Naive thymus-derived CD4-positive, alpha-beta T cell (primary cell): ENCODE data around the gene SH3YL1. TPM values are rescaled to one million over a fixed set of nuclear protein-coding genes. Genes with fewer than 3 reads are reported as not detected.

Experiments
- ATAC-seq: fragments of 150-1000 bp; cut with Tn5 transposase; 2 replicates; pipeline ENCODE4 v1.10.0; 2021; ENCODE audit warnings: mild to moderate bottlenecking, moderate library complexity
- CTCF ChIA-PET: fragments of 350-600 bp; sonication (Branson Sonifier 250); formaldehyde crosslinking; loops from one replicate; lab custom pipeline; 2021; ENCODE audit warnings: antibody characterized with exemption; lab: Charles Lee
- POLR2A ChIA-PET: fragments of 350-600 bp; sonication (Branson Sonifier 250); formaldehyde crosslinking; loops from one replicate; lab custom pipeline; 2021; ENCODE audit warnings: antibody characterized with exemption, inconsistent platforms; lab: Charles Lee
- DNase-seq, 9 donors: peaks; one replicate each; pipeline versions ENCODE4 v3.0.0 to v3.0.0-alpha.2; 2020 to 2022; ENCODE audit warnings: mixed read lengths in 1 of 9
- H3K27ac ChIP-seq: one replicate; pipeline ENCODE4 v1.7.0; 2013; ENCODE audit warnings: mild to moderate bottlenecking, low read depth, low read length, moderate library complexity
- H3K27me3 ChIP-seq, 2 donors: one replicate each; pipeline ENCODE4 v1.7.0; 2013; ENCODE audit warnings: low read length in 2 of 2, mild to moderate bottlenecking in 2 of 2, moderate library complexity in 2 of 2; ENCODE audit not compliant: control insufficient read depth in 2 of 2, insufficient read depth in 2 of 2
- H3K36me3 ChIP-seq, 3 experiments: 1 replicate in 2 of 3; 2 replicates in 1 of 3; pipeline ENCODE4 v1.7.0; 2013; ENCODE audit warnings: low read length in 3 of 3, mild to moderate bottlenecking in 3 of 3, moderate library complexity in 1 of 3; ENCODE audit not compliant: insufficient read depth in 3 of 3, control insufficient read depth in 2 of 3
- H3K4me1 ChIP-seq, 2 donors: one replicate each; pipeline ENCODE4 v1.7.0; 2013; ENCODE audit warnings: low read length in 2 of 2, mild to moderate bottlenecking in 2 of 2, moderate library complexity in 1 of 2; ENCODE audit not compliant: control insufficient read depth in 2 of 2, insufficient read depth in 2 of 2
- H3K4me3 ChIP-seq: 2 replicates; pipeline ENCODE4 v1.7.0; 2013; ENCODE audit warnings: mild to moderate bottlenecking, low read length
- H3K9me3 ChIP-seq, 3 experiments: 1 replicate in 2 of 3; 2 replicates in 1 of 3; pipeline ENCODE4 v1.7.0; 2013; ENCODE audit warnings: low read length in 3 of 3; ENCODE audit not compliant: control insufficient read depth in 2 of 3
- H3K27ac Mint-ChIP-seq, 9 donors: one replicate each; pipeline ENCODE4 v1.8.0; 2020 to 2022; ENCODE audit warnings: mixed read lengths in 9 of 9, mild to moderate bottlenecking in 8 of 9, moderate library complexity in 5 of 9, inconsistent platforms in 2 of 9
- H3K27me3 Mint-ChIP-seq, 5 donors: one replicate each; pipeline ENCODE4 v1.8.0; 2021 to 2022; ENCODE audit warnings: mixed read lengths in 5 of 5, mild to moderate bottlenecking in 1 of 5
- H3K36me3 Mint-ChIP-seq, 5 donors: one replicate each; pipeline ENCODE4 v1.8.0; 2020 to 2022; ENCODE audit warnings: mixed read lengths in 5 of 5, mild to moderate bottlenecking in 3 of 5, inconsistent platforms in 1 of 5
- H3K4me1 Mint-ChIP-seq, 7 donors: one replicate each; pipeline ENCODE4 v1.8.0; 2020 to 2022; ENCODE audit warnings: mixed read lengths in 7 of 7, mild to moderate bottlenecking in 3 of 7, inconsistent platforms in 1 of 7
- H3K4me3 Mint-ChIP-seq, 10 donors: one replicate each; pipeline ENCODE4 v1.8.0; 2020 to 2022; ENCODE audit warnings: mild to moderate bottlenecking in 10 of 10, mixed read lengths in 10 of 10, moderate library complexity in 6 of 10, inconsistent platforms in 2 of 10
- H3K9me3 Mint-ChIP-seq, 11 donors: one replicate each; pipeline ENCODE4 v1.8.0; 2020 to 2022; ENCODE audit warnings: mixed read lengths in 11 of 11, mild to moderate bottlenecking in 4 of 11, inconsistent platforms in 1 of 11, moderate library complexity in 1 of 11
- intact Hi-C, 2 donors: fragments of 100-400 bp; cut with micrococcal nuclease; formaldehyde crosslinking; loops; one replicate each; pipeline ENCODE4 v1.15.1; 2023
- polyA plus RNA-seq, 2 donors: library from polyadenylated mRNA; unstranded; fragments of 300-500 nt; fragmentation: Illumina TruSeq; gene quantifications; one replicate each; pipeline ENCODE4 v1.2.3, GENCODE V29; 2021
- total RNA-seq, 6 experiments: library from RNA in 5 of 6; stranded (reverse) in 5 of 6; gene quantifications; 1 replicate in 5 of 6; 2 replicates in 1 of 6; pipeline ENCODE4 v1.2.3 and lab custom pipeline; 2021 to 2026

SH3YL1 gene
- total and polyA plus RNA-seq, 7 experiments from 2014 or later = 16.5 to 94.1 (median 52.2) TPM

DNA sequence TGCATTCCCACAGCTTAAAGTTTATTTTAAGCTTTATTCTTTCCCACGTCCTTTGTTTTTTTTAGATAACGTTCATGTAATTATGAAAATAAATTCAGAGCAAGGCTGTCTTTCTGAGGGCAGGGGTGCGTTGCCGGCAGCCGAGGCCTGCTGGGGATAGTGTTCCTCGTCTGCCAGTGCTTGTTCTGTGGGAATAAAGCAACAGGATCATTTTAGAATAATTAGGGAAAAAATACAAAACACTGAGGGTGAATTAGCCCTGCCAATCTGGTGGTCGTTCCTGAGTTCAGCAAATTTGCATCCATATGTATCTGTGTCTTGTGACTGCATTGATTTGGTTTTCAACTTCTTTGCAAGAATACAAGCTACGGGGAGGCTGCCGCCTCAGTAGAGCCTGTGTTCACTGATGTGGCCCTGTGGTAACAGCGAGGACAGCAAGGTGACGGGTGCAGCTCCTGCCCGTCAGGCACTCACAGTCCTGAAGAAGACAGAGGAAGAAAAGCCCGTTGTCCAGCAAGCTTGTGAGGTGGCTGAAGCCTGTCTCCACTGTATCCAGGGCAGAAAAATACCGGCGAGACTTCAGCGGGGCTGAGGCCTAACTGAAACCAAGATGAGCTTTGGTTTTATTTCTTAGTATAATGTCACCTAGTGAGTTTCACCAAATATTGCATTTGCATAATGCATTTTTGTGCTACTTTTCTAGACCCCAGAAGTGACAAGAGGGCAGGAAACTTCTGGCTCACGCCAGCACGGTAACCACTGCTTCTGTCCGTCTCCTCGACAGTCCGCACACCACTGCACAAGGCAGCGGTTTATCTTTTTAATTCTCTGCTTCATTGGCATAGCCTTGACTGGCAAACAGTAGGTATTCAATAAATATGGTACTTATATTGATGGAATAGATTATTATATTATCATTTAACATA, 64.5 kb downstream of the SH3YL1 start:
- H3K27me3 ChIP-seq = no peaks in the 10 kb centered on the region
- peaks cover 0 to 4% of the 10 kb centered on the region in 2 donors for H3K4me1 ChIP-seq
- H3K27me3 Mint-ChIP-seq = peaks cover 0 to 3% (median 0%) of the 10 kb centered on the region in 5 donors
- H3K4me3 Mint-ChIP-seq = no peak overlapping the region
- H3K36me3 ChIP-seq = no peaks in the 10 kb centered on the region
- H3K9me3 Mint-ChIP-seq = peaks cover 0 to 3% (median 0%) of the 10 kb centered on the region in 11 donors
- DNase-seq = no peak
- no peak overlapping the region for H3K27ac ChIP-seq
- no peak for ATAC-seq
- H3K36me3 Mint-ChIP-seq = peaks cover 0 to 2% (median 0%) of the 10 kb centered on the region in 5 donors
- peak overlapping the region in 1 of 9 donors; percentile 65 for H3K27ac Mint-ChIP-seq
- H3K9me3 ChIP-seq = no peaks in the 10 kb centered on the region
- ChIA-PET POLR2A (interaction anchor here (0.7 kb wide), 1 partner anchor 66 kb away, joined by 3 read pairs; no protein-coding TSS in a partner anchor), CTCF (no interaction called here)
- intact Hi-C loops = no loop called here
- H3K4me3 ChIP-seq = no peak overlapping the region
- peaks cover 0 to 37% (median 24%) of the 10 kb centered on the region in 7 donors for H3K4me1 Mint-ChIP-seq

DNA sequence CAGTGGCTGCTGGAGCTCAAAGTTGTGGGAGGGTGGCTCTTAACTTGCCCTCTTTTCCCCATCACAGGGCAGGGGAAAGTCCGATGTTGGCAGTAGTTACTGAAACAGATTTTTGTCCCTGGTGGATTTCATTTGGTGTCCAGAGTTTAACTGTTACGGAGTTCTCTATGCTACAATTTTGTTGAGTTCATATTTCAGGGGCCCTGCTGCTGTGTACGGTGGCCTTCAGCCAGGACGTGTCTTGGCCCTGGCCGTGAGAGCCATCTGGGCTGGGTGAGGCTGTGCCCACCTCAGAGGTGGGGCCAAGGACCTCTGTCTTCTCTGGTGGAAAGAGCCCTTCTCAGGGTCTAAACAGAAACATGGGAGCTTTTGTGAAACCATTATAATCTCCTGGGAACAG, 67.4 kb downstream of the SH3YL1 start:
- H3K9me3 Mint-ChIP-seq = no peaks in the 10 kb centered on the region

DNA sequence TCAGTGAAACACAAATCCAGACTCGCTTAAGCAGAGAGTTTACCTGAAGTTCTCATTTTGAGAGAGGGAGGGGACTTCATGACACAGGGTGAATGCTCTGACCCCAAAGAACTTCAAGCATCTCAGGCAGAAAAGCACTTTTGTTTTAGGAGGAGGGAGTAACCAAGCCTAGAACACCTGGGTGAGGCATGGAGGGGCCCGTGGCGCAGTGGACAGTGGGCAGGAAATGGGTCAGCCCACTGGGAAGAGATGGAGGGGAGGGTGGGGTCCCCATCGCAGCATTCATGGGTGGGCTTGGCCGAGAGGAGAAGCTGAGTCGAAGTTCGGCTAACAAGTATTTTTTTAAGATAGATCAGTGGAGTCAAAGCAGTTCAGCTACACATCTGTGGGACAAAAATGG, 67.9 kb downstream of the SH3YL1 start:
- intact Hi-C loops = no loop called here
- Histone ChIP-seq H3K4me1 (peaks cover 0 to 15% of the 10 kb centered on the region in 2 donors), H3K36me3 (no peaks in the 10 kb centered on the region), H3K9me3 (no peaks in the 10 kb centered on the region), H3K27me3 (no peaks in the 10 kb centered on the region), H3K4me3 (no peak overlapping the region), H3K27ac (no peak overlapping the region)
- CTCF ChIA-PET = no interaction called here
- no peaks in the 10 kb centered on the region for H3K36me3 Mint-ChIP-seq
- DNase-seq (no peak), ATAC-seq (no peak)
- H3K4me3 Mint-ChIP-seq = no peak overlapping the region
- H3K27me3 Mint-ChIP-seq = no peaks in the 10 kb centered on the region
- POLR2A ChIA-PET = interaction anchor here (0.8 kb wide), 1 partner anchor 11 kb away, joined by 3 read pairs; no protein-coding TSS in a partner anchor
- no peaks in the 10 kb centered on the region for H3K9me3 Mint-ChIP-seq
- peaks cover 0 to 14% (median 0%) of the 10 kb centered on the region in 7 donors for H3K4me1 Mint-ChIP-seq
- H3K27ac Mint-ChIP-seq = peak overlapping the region in 2 of 9 donors; percentile 39 to 86

More for the DNA sequence above, 67.4 kb downstream of the SH3YL1 start:
- Histone ChIP-seq H3K4me1 (peaks cover 0 to 15% of the 10 kb centered on the region in 2 donors), H3K4me3 (no peak overlapping the region), H3K27ac (no peak overlapping the region), H3K27me3 (no peaks in the 10 kb centered on the region), H3K9me3 (no peaks in the 10 kb centered on the region), H3K36me3 (no peaks in the 10 kb centered on the region)
- Mint-ChIP-seq H3K36me3 (no peaks in the 10 kb centered on the region), H3K27ac (peak overlapping the region in 1 of 9 donors; percentile 39), H3K4me1 (peaks cover 0 to 19% (median 3%) of the 10 kb centered on the region in 7 donors), H3K4me3 (no peak overlapping the region), H3K27me3 (no peaks in the 10 kb centered on the region)
- DNase-seq (no peak), ATAC-seq (no peak)
- intact Hi-C loops = no loop called here
- ChIA-PET POLR2A (interaction anchor here (0.8 kb wide), 1 partner anchor 12 kb away, joined by 3 read pairs; no protein-coding TSS in a partner anchor), CTCF (no interaction called here)

DNA sequence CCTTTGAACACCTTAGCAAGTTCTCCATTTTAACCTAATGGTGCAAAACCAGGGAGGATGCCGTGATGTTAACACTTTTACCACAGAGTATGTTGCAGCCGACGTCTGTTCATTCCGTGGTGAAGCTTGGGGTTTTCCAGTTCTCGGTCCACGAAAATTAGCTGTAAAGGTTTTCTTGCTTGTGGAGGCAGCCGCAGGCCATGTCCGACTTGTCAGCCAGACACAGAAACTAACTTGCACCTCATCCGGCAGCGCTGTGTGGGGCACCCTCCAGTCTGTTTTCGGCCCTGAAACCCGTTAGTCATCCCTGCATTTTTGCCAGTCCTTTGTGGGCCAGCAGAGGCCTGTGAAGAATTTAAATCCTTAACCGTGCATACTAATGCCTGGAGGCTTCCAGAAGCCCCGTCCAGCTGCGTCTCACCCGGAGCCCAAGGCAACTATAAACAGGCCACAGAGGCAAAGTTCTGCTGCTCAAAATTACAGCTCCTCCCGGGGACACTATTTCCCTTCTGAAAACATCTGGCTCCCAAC, 70.6 kb downstream of the SH3YL1 start:
- Histone ChIP-seq H3K27ac (no peak overlapping the region), H3K4me1 (peaks cover 0 to 15% of the 10 kb centered on the region in 2 donors), H3K4me3 (no peak overlapping the region), H3K36me3 (no peaks in the 10 kb centered on the region), H3K9me3 (no peaks in the 10 kb centered on the region), H3K27me3 (no peaks in the 10 kb centered on the region)
- intact Hi-C loops = no loop called here
- CTCF ChIA-PET = no interaction called here
- DNase-seq (no peak), ATAC-seq (peak; percentile 78)
- no peak overlapping the region for H3K4me3 Mint-ChIP-seq
- POLR2A ChIA-PET = interaction anchor here (0.8 to 1.3 kb wide), 2 partner anchors 10 to 15 kb away, joined by 3 to 4 read pairs; no protein-coding TSS in a partner anchor
- H3K36me3 Mint-ChIP-seq = peaks cover 0 to 3% (median 3%) of the 10 kb centered on the region in 5 donors
- H3K27ac Mint-ChIP-seq = peak overlapping the region in 1 of 9 donors; percentile 32
- peaks cover 0 to 14% (median 0%) of the 10 kb centered on the region in 7 donors for H3K4me1 Mint-ChIP-seq
- H3K27me3 Mint-ChIP-seq = no peaks in the 10 kb centered on the region
- H3K9me3 Mint-ChIP-seq = peaks cover 0 to 10% (median 3%) of the 10 kb centered on the region in 11 donors

DNA sequence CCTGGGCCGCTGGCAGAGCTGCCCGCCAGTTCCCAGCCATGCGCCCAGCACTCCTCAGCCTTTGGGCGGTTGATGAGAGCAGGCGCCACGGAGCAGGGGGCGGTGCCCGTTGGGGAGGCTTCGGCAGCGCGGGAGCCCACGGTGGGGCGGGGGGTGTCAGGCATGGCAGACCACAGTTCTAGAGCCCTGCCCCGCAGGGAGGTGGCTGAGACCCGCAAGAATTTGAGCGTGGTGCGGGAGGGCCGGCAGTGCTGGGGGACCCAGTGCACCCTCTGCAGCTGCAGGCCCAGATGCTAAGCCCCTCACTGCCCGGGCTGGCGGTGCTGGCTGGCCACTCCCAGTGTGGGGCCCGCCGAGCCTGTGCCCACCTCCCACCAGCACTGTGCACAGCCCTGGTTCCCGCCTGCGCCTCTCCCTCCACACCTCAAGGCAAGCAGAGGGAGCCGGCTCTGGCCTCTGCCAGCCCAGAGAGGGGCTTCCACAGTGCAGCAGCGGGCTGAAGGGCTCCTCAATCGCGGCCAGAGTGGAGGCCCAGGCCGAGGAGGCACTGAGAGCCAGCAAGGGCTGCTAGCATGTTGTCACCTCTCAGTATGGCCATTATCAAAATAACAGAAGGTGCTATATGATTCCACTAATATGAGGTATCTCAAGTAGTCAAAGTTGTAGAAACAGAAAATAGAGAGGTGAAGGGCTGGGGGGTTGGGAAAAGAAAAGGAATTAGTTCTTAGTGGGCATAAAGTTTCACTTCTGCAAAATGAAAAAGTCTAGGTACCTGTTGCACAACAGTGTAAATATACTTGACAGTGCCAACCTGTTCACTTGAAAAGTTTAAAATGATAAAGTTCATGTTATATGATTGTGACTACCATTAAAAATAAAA, 72.3 kb downstream of the SH3YL1 start:
- H3K4me3 Mint-ChIP-seq = no peak overlapping the region
- CTCF ChIA-PET = interaction anchor here (1.2 kb wide), 1 partner anchor 16 kb away, joined by 4 read pairs; no protein-coding TSS in a partner anchor
- intact Hi-C loops = no loop called here

DNA sequence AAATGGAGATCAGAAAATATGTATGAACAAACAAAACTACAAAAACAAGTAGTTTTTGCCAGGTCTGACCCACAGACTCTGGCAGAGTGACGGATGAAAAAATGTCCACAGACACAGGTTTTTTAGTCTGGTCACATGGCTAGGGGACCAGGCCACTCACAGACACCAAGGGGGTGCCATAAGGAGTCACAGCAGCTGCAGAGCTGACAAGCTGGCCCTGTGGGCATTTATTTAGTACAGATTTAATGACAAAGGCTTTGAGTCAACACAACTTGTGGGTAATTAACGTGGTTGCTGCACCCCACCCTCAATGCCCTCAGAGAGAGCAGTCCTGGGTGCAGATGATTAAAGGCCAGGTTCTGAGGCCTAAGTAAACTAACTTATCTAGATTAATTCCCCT, 76.0 kb downstream of the SH3YL1 start:
- POLR2A ChIA-PET = interaction anchor here (1.4 to 2.3 kb wide), 2 partner anchors 11 to 13 kb away, joined by 3 to 12 read pairs; no protein-coding TSS in a partner anchor
- H3K27me3 Mint-ChIP-seq = no peaks in the 10 kb centered on the region
- ATAC-seq (no peak), DNase-seq (no peak)
- no peaks in the 10 kb centered on the region for H3K27me3 ChIP-seq
- no peak overlapping the region for H3K27ac Mint-ChIP-seq
- H3K36me3 ChIP-seq = no peaks in the 10 kb centered on the region
- H3K27ac ChIP-seq = no peak overlapping the region
- no peak overlapping the region for H3K4me3 ChIP-seq
- intact Hi-C loops = no loop called here
- H3K36me3 Mint-ChIP-seq = peaks cover 3 to 20% (median 8%) of the 10 kb centered on the region in 5 donors
- no peak overlapping the region for H3K4me3 Mint-ChIP-seq
- H3K4me1 Mint-ChIP-seq = peaks cover 0 to 25% (median 20%) of the 10 kb centered on the region in 7 donors
- no peaks in the 10 kb centered on the region for H3K9me3 ChIP-seq
- CTCF ChIA-PET = no interaction called here
- H3K9me3 Mint-ChIP-seq = peaks cover 4 to 50% (median 15%) of the 10 kb centered on the region in 11 donors
- H3K4me1 ChIP-seq = peaks cover 3 to 7% of the 10 kb centered on the region in 2 donors

More for the DNA sequence above, 72.3 kb downstream of the SH3YL1 start:
- H3K4me1 ChIP-seq = peaks cover 0 to 15% of the 10 kb centered on the region in 2 donors
- H3K27ac ChIP-seq = no peak overlapping the region
- Mint-ChIP-seq H3K27me3 (no peaks in the 10 kb centered on the region), H3K9me3 (peaks cover 4 to 19% (median 8%) of the 10 kb centered on the region in 11 donors), H3K4me1 (peaks cover 0 to 14% (median 0%) of the 10 kb centered on the region in 7 donors), H3K27ac (no peak overlapping the region), H3K36me3 (peaks cover 0 to 9% (median 8%) of the 10 kb centered on the region in 5 donors)
- POLR2A ChIA-PET = interaction anchor here (1.1 kb wide), 1 partner anchor 11 kb away, joined by 3 read pairs; no protein-coding TSS in a partner anchor
- no peak overlapping the region for H3K4me3 ChIP-seq
- H3K36me3 ChIP-seq = no peaks in the 10 kb centered on the region
- H3K27me3 ChIP-seq = no peaks in the 10 kb centered on the region
- no peak for DNase-seq
- no peak for ATAC-seq
- no peaks in the 10 kb centered on the region for H3K9me3 ChIP-seq
